Measurements from ENCODE around the gene NLRP10. TPM values are rescaled to one million over a fixed set of nuclear protein-coding genes. Genes with fewer than 3 reads are reported as not detected.

NLRP10 gene
- total and polyA plus RNA-seq, 4 donors: not detected

GRCh38 chr11:7927635-7928034 is 37.6 kb downstream of the NLRP10 start:
- H3K4me3 ChIP-seq: no peak overlapping the region
- TF ChIP-seq CTCF (IDR thresholded peaks at IDR 0.05; ENCODE audit: control extremely low read depth, extremely low read depth): no peak
- no peak for DNase-seq

GRCh38 chr11:7924536-7924935 is 40.7 kb downstream of the NLRP10 start:
- DNase-seq: no peak
- no peak overlapping the region for H3K27ac ChIP-seq (ENCODE audit: low read depth in 1 of 2, low read length in 1 of 2)
- H3K27me3 ChIP-seq (ENCODE audit: control insufficient read depth in 3 of 3, insufficient read depth in 3 of 3, low read length in 2 of 3): no peaks in the 10 kb centered on the region
- H3K9me3 ChIP-seq (ENCODE audit: control insufficient read depth in 4 of 4, insufficient read depth in 3 of 4, low read length in 3 of 4): no peaks in the 10 kb centered on the region
- H3K36me3 ChIP-seq (ENCODE audit: control insufficient read depth in 4 of 4, insufficient read depth in 4 of 4, low read length in 4 of 4): no peaks in the 10 kb centered on the region
- no peak overlapping the region for H3K4me3 ChIP-seq
- no peak overlapping the region for H3K9ac ChIP-seq (ENCODE audit: insufficient read depth in 1 of 2, low read length in 2 of 2)
- 44 to 72% methylated on average over 2 of the region's 2 CpGs for WGBS, 2 donors
- no peak for ATAC-seq (ENCODE audit: insufficient read depth, low FRiP score)
- no peak for TF ChIP-seq CTCF (IDR thresholded peaks at IDR 0.05; ENCODE audit: control extremely low read depth, extremely low read depth)
- H3K4me1 ChIP-seq (ENCODE audit: control insufficient read depth in 5 of 5, insufficient read depth in 5 of 5, low read length in 5 of 5): no peaks in the 10 kb centered on the region

More at GRCh38 chr11:7927635-7928034, 37.6 kb downstream of the NLRP10 start:
- WGBS, 2 donors: 86 to 90% methylated on average over 6 of the region's 6 CpGs
- Histone ChIP-seq H3K36me3 (ENCODE audit: control insufficient read depth in 4 of 4, insufficient read depth in 4 of 4, low read length in 4 of 4) (no peaks in the 10 kb centered on the region), H3K4me1 (ENCODE audit: control insufficient read depth in 5 of 5, insufficient read depth in 5 of 5, low read length in 5 of 5) (no peaks in the 10 kb centered on the region), H3K27me3 (ENCODE audit: control insufficient read depth in 3 of 3, insufficient read depth in 3 of 3, low read length in 2 of 3) (no peaks in the 10 kb centered on the region), H3K9ac (ENCODE audit: insufficient read depth in 1 of 2, low read length in 2 of 2) (no peak overlapping the region), H3K27ac (ENCODE audit: low read depth in 1 of 2, low read length in 1 of 2) (no peak overlapping the region), H3K9me3 (ENCODE audit: control insufficient read depth in 4 of 4, insufficient read depth in 3 of 4, low read length in 3 of 4) (no peaks in the 10 kb centered on the region)
- no peak for ATAC-seq (ENCODE audit: insufficient read depth, low FRiP score)

GRCh38 chr11:7918141-7918540 is 47.1 kb downstream of the NLRP10 start:
- Histone ChIP-seq H3K27me3 (ENCODE audit: control insufficient read depth in 3 of 3, insufficient read depth in 3 of 3, low read length in 2 of 3) (no peaks in the 10 kb centered on the region), H3K4me3 (no peak overlapping the region), H3K4me1 (ENCODE audit: control insufficient read depth in 5 of 5, insufficient read depth in 5 of 5, low read length in 5 of 5) (no peaks in the 10 kb centered on the region), H3K27ac (ENCODE audit: low read depth in 1 of 2, low read length in 1 of 2) (no peak overlapping the region), H3K9ac (ENCODE audit: insufficient read depth in 1 of 2, low read length in 2 of 2) (no peak overlapping the region), H3K9me3 (ENCODE audit: control insufficient read depth in 4 of 4, insufficient read depth in 3 of 4, low read length in 3 of 4) (no peaks in the 10 kb centered on the region), H3K36me3 (ENCODE audit: control insufficient read depth in 4 of 4, insufficient read depth in 4 of 4, low read length in 4 of 4) (no peaks in the 10 kb centered on the region)
- DNase-seq (no peak), ATAC-seq (ENCODE audit: insufficient read depth, low FRiP score) (no peak)
- no peak for TF ChIP-seq CTCF (IDR thresholded peaks at IDR 0.05; ENCODE audit: control extremely low read depth, extremely low read depth)
- 64 to 80% methylated on average over 2 of the region's 2 CpGs for WGBS, 2 donors

Small RNA genes lying within 50 kb of the gene (small RNA-seq; reads per million reads assigned to genes)
- not detected for gene COX6CP5 (ENCODE audit: low replicate concordance)

Other genes with a start within 250 kb of the NLRP10 start
- gene OR5P2, start 168.5 kb downstream of the NLRP10 start, total RNA-seq: 10 to 100 TPM in 1 of 2 donors, under 1 TPM in 1; 0.83 to 17.3 TPM
- gene OR5P2, start 168.5 kb downstream of the NLRP10 start, polyA plus RNA-seq: not detected
- gene OR5P3, start 134.6 kb downstream of the NLRP10 start, total RNA-seq: 10 to 100 TPM in 1 of 2 donors, under 1 TPM in 1; 0.83 to 24.7 TPM
- not detected for gene OR5P3, start 134.6 kb downstream of the NLRP10 start, polyA plus RNA-seq
- not detected for gene OR10A6, start 34.2 kb downstream of the NLRP10 start, total RNA-seq
- not detected for gene OR10A6, start 34.2 kb downstream of the NLRP10 start, polyA plus RNA-seq
- gene OR10A3, start 23.7 kb downstream of the NLRP10 start, total RNA-seq: not detected
- gene OR10A3, start 23.7 kb downstream of the NLRP10 start, polyA plus RNA-seq: not detected
- gene EIF3F, start 21.9 kb upstream of the NLRP10 start, total RNA-seq: 100 to 1,000 TPM; 209 to 260 TPM
- 100 to 1,000 TPM; 166 to 471 TPM for gene EIF3F, start 21.9 kb upstream of the NLRP10 start, polyA plus RNA-seq
- gene TUB, start 115.8 kb upstream of the NLRP10 start, total RNA-seq: 10 to 100 TPM in 1 of 2 donors, 1 to 10 TPM in 1; 8.5 to 23.5 TPM
- 1 to 10 TPM in 1 of 2 donors, under 1 TPM in 1; 0.96 to 1.8 TPM for gene TUB, start 115.8 kb upstream of the NLRP10 start, polyA plus RNA-seq
- gene RIC3, start 203.6 kb upstream of the NLRP10 start, total RNA-seq: 10 to 100 TPM in 1 of 2 donors, 1 to 10 TPM in 1; 9.4 to 10.2 TPM
- 1 to 10 TPM; 2.0 to 10.0 TPM for gene RIC3, start 203.6 kb upstream of the NLRP10 start, polyA plus RNA-seq